Endodermal cell (in vitro differentiated cells): Measurements from ENCODE around the gene ULK1. TPM values are rescaled to one million over a fixed set of nuclear protein-coding genes. Genes with fewer than 3 reads are reported as not detected.
A peak's percentile ranks its signal among the peaks of the same experiment; 100 is the strongest.

ENCODE experiments used
- DNase-seq: peaks from one replicate; pipeline ENCODE4 v3.0.0-alpha.2; 2017
- H3K27ac ChIP-seq: 2 replicates; pipeline ENCODE4 v1.5.1; 2013; ENCODE audit warnings: mild to moderate bottlenecking, low read depth, low read length, moderate library complexity
- H3K27me3 ChIP-seq: 2 replicates; pipeline ENCODE4 v1.6.1; 2013; ENCODE audit warnings: mild to moderate bottlenecking, low read length, moderate library complexity; ENCODE audit not compliant: insufficient read depth, control insufficient read depth, poor library complexity, severe bottlenecking
- H3K36me3 ChIP-seq: 2 replicates; pipeline ENCODE4 v1.7.0; 2013; ENCODE audit warnings: mild to moderate bottlenecking, low read length, moderate library complexity; ENCODE audit not compliant: control insufficient read depth, insufficient read depth
- H3K4me1 ChIP-seq: one replicate; pipeline ENCODE4 v1.7.0; 2013; ENCODE audit warnings: low read length; ENCODE audit not compliant: control insufficient read depth, insufficient read depth
- H3K4me3 ChIP-seq: 2 replicates; pipeline ENCODE4 v1.5.1; 2013; ENCODE audit warnings: mild to moderate bottlenecking, low read length, moderate library complexity
- H3K9ac ChIP-seq: 2 replicates; pipeline ENCODE4 v1.6.1; 2013; ENCODE audit warnings: mild to moderate bottlenecking, low read length, moderate library complexity; ENCODE audit not compliant: poor library complexity, severe bottlenecking; ENCODE audit errors: extremely low read depth
- H3K9me3 ChIP-seq: 2 replicates; pipeline ENCODE4 v1.6.1; 2013; ENCODE audit warnings: mild to moderate bottlenecking, low read length, moderate library complexity; ENCODE audit not compliant: control insufficient read depth
- H3K27ac Mint-ChIP-seq: 2 replicates; pipeline ENCODE4 v1.8.0; 2020; ENCODE audit warnings: mixed read lengths
- H3K27me3 Mint-ChIP-seq: 2 replicates; pipeline ENCODE4 v1.8.0; 2021; ENCODE audit warnings: mild to moderate bottlenecking, mixed read lengths; ENCODE audit not compliant: insufficient read depth
- H3K36me3 Mint-ChIP-seq: 2 replicates; pipeline ENCODE4 v1.8.0; 2020; ENCODE audit warnings: low read depth, mixed read lengths
- H3K4me1 Mint-ChIP-seq: 2 replicates; pipeline ENCODE4 v1.8.0; 2020; ENCODE audit warnings: mixed read lengths
- H3K4me3 Mint-ChIP-seq: 2 replicates; pipeline ENCODE4 v1.8.0; 2020; ENCODE audit warnings: mild to moderate bottlenecking, moderate library complexity, mixed read lengths
- H3K9me3 Mint-ChIP-seq: 2 replicates; pipeline ENCODE4 v1.8.0; 2020; ENCODE audit warnings: mild to moderate bottlenecking, mixed read lengths
- CTCF ChIP-seq: fragments of 200-600 bp; sonication (generic); conservative IDR thresholded peaks from 2 replicates; pipeline ENCODE4 v1.5.0; 2021; ENCODE audit warnings: antibody characterized with exemption, mild to moderate bottlenecking
- WGBS, 2 experiments: methylation state at CpG; one replicate each; pipeline versions ENCODE4 v1.1.5 to v1.1.7; 2013; ENCODE audit warnings: missing lambda C conversion rate in 2 of 2, mixed read lengths in 1 of 2; ENCODE audit not compliant: insufficient coverage in 1 of 2, insufficient read length in 1 of 2; 5-methylcytosine and 5-hydroxymethylcytosine counted together
- total RNA-seq, 2 donors: library from RNA; stranded (reverse); fragmentation: NEBNext Ultra II Directional in 1 of 2; extraction: Animal tissue kit (Norgen Biotek cat#: 25700) in 1 of 2; gene quantifications; 2 replicates in 1 of 2; 3 replicates in 1 of 2; pipeline ENCODE4 v1.2.1, GENCODE V29; 2021

The ULK1 gene
- total RNA-seq, 2 donors from 2014 or later: 68.0 to 104 TPM

- Histone ChIP-seq H3K9me3 (no peaks in the 10 kb centered on the region), H3K4me1 (no peaks in the 10 kb centered on the region), H3K27me3 (no peaks in the 10 kb centered on the region), H3K9ac (no peak overlapping the region), H3K27ac (no peak overlapping the region), H3K36me3 (peaks cover 34% of the 10 kb centered on the region), H3K4me3 (no peak overlapping the region)
- no peaks in the 10 kb centered on the region for H3K9me3 Mint-ChIP-seq
- H3K36me3 Mint-ChIP-seq: peaks cover 59% of the 10 kb centered on the region
- WGBS, 2 experiments: 93 to 100% methylated on average over 7 to 8 of the region's 8 CpGs
- no peak overlapping the region for H3K4me3 Mint-ChIP-seq
- H3K4me1 Mint-ChIP-seq: peaks cover 5% of the 10 kb centered on the region
- H3K27me3 Mint-ChIP-seq: no peaks in the 10 kb centered on the region
- no peak for TF ChIP-seq CTCF
- H3K27ac Mint-ChIP-seq: no peak overlapping the region
- peak; percentile 39 for DNase-seq
These were observed 49.0 kb downstream of the ULK1 start for GRCh38 chr12:131943389-131943788.

GRCh38 chr12:131943876-131944275, 49.5 kb downstream of the ULK1 start:
- no peak overlapping the region for H3K27ac Mint-ChIP-seq
- H3K36me3 Mint-ChIP-seq: peaks cover 56% of the 10 kb centered on the region
- no peak overlapping the region for H3K9ac ChIP-seq
- no peaks in the 10 kb centered on the region for H3K4me1 ChIP-seq
- DNase-seq: peak; percentile 33
- no peaks in the 10 kb centered on the region for H3K9me3 Mint-ChIP-seq
- no peak overlapping the region for H3K27ac ChIP-seq
- TF ChIP-seq CTCF: no peak
- no peaks in the 10 kb centered on the region for H3K27me3 ChIP-seq
- no peaks in the 10 kb centered on the region for H3K9me3 ChIP-seq
- no peak overlapping the region for H3K4me3 ChIP-seq
- 86 to 93% methylated on average over 6 to 10 of the region's 10 CpGs for WGBS, 2 experiments
- no peaks in the 10 kb centered on the region for H3K27me3 Mint-ChIP-seq
- H3K4me3 Mint-ChIP-seq: no peak overlapping the region
- peaks cover 31% of the 10 kb centered on the region for H3K36me3 ChIP-seq
- H3K4me1 Mint-ChIP-seq: peaks cover 5% of the 10 kb centered on the region

- no peaks in the 10 kb centered on the region for H3K9me3 Mint-ChIP-seq
- peaks cover 5% of the 10 kb centered on the region for H3K4me1 Mint-ChIP-seq
- peaks cover 25% of the 10 kb centered on the region for H3K36me3 ChIP-seq
- no peak overlapping the region for H3K9ac ChIP-seq
- TF ChIP-seq CTCF: no peak
- H3K27me3 ChIP-seq: no peaks in the 10 kb centered on the region
- no peak overlapping the region for H3K27ac ChIP-seq
- no peak overlapping the region for H3K4me3 ChIP-seq
- H3K36me3 Mint-ChIP-seq: peaks cover 47% of the 10 kb centered on the region
- no peak overlapping the region for H3K4me3 Mint-ChIP-seq
- no peak overlapping the region for H3K27ac Mint-ChIP-seq
- no peaks in the 10 kb centered on the region for H3K27me3 Mint-ChIP-seq
- H3K9me3 ChIP-seq: no peaks in the 10 kb centered on the region
- H3K4me1 ChIP-seq: no peaks in the 10 kb centered on the region
- WGBS, 2 experiments: 94 to 95% methylated on average over 15 to 35 of the region's 35 CpGs
- peak; percentile 52 for DNase-seq
These were observed 50.3 kb downstream of the ULK1 start for GRCh38 chr12:131944601-131945251.
